HUDEP-2 (cell line): ENCODE data around the gene MMP14.
"Not testable (repeated sequence)": the region's sequence is repeated elsewhere in the genome, so short reads cannot be mapped to it uniquely, and the experiment has no call there.

Source experiments
- DNase-seq, 76 experiments: peaks; one replicate each; lab custom pipeline; 2025; ENCODE audit not compliant: unreplicated experiment in 76 of 76; lab: John Stamatoyannopoulos, UW

Gene MMP14

DNA sequence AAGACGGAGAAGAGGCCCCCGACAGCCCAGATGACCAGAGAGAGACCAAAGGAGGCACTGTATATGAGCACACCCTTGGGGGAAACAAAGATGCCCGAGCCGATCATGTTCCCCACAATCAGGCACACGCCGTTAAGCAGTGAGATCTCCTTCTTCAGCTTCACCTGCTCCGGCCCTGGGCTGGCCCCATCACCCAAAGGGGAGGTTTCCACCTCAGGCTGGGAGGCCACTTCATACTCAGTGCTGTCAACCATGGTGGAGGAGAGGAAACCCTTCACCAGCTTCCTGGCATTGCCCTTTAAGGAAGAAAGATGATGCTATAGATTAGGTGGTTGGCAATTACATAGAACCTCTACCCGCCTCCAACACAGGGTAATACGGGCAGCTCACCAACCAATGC lies 23.2 kb upstream of the MMP14 start:
- no peak for DNase-seq

- DNase-seq = no peak
Observed at GRCh38 chr14:22814373-22814772, 22.0 kb upstream of the MMP14 start.

GRCh38 chr14:22814941-22815713 lies 21.3 kb upstream of the MMP14 start, which contains the start of gene SLC7A7:
Gene SLC7A7, minus strand, starts transcription at chr14:22815435. Its CDS starts 2,037 bp downstream, at chr14:22813398.
- DNase-seq = no peak

GRCh38 chr14:22819151-22819988 lies 17.0 kb upstream of the MMP14 start:
- DNase-seq = no peak

- DNase-seq = no peak
Observed at GRCh38 chr14:22820731-22821130, 15.7 kb upstream of the MMP14 start.

DNA sequence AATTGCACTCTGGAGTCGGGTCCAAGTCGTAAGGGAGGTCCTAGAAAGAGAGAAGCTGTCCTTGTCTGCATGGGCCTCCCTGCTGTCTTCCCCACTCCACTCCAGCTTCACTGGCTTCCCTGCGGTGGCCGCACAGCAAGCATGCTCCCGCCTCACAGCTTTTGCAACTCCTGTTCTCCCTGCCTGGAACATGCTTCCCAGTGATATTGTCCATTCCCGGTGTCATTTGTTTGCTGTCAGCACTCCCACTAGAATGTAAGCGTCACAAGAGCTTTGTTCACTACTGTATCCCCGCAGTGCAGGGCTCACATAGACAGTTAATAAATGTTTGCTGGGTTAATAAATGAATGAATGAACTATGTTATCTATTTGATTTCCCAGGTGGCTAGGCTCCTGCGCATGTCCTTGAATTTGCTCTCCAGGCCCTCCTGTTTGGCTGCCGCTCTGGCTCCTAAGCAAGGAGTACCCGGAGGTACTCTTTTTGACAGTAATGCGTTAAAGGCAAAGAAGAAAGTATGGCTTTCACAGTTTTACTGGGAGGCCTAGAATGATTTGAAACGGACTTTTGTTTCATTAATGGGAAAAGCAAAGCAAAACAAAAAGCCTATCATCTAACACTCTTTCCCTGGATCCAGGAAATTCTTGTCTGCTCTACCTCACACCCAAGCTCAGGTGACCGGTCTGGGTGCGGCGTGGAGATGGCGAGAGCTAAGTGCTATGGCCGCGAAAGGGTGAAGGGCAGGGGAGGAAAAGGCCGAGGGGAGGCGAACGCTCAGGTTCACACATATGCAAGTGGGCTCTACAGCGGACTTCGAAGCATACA lies 15.0 kb upstream of the MMP14 start:
- DNase-seq = no peak

DNA sequence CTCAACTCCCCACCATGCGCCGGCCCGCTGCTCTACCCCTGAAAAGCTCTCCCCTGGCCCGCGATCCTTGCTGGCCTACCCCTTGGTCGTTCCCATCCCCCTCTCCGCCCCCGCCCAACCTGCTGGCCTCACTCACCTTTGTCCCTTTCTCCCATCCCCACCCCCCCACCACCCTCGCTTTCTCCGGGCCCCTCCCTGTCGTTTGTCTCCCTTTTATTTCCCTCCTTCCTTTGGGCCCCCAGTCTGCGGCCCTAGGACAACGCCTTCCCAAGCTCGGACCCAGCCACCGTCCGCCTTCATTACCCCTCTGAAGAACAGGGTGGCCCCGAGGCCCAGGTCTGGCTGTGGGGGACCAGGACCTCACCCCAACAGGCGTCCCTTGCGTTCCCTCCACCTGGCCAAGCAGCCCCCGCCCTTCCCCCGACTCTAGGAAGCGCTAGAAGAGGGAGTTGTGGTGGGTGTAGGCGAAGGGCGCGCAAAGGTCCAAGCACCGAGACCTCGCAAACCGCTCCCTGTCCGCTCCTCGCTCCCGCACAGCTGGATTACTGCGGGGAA lies 14.3 kb upstream of the MMP14 start:
- no peak for DNase-seq

DNA sequence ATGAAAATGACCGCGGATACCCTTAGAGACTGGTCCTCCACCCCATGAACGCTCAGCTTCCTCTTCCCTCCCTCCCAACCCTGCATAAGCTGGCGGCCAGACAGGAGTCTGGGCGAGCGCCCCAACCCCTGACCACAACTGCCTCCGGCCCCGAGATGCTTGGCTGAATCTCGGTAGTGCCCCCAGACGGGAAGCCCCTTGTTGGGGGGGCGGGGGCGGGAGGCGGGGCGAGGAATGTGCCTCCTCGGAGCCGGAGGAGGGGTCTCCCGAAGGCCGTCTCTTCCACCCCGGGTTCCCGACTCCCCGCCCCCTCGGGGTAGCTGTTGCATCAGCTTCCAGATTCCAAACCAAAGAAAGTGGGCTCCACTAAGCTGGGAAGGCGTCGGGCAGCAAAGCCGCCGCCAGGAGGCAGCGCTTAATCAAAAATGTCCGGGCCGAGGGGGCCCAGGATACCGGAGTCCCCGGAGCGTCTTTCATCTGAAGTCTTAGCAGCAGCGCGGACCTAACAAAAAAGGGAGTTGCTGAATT lies 13.8 kb upstream of the MMP14 start:
- DNase-seq = peak in 57 of 76 experiments; percentile 4 to 55 (median 32)

- DNase-seq = peak in 10 of 76 experiments; percentile 2 to 38 (median 16)
Observed at GRCh38 chr14:22824711-22825359, 11.6 kb upstream of the MMP14 start.

- not testable (repeated sequence) for DNase-seq
Observed at GRCh38 chr14:22829076-22829660, 7.2 kb upstream of the MMP14 start.

DNA sequence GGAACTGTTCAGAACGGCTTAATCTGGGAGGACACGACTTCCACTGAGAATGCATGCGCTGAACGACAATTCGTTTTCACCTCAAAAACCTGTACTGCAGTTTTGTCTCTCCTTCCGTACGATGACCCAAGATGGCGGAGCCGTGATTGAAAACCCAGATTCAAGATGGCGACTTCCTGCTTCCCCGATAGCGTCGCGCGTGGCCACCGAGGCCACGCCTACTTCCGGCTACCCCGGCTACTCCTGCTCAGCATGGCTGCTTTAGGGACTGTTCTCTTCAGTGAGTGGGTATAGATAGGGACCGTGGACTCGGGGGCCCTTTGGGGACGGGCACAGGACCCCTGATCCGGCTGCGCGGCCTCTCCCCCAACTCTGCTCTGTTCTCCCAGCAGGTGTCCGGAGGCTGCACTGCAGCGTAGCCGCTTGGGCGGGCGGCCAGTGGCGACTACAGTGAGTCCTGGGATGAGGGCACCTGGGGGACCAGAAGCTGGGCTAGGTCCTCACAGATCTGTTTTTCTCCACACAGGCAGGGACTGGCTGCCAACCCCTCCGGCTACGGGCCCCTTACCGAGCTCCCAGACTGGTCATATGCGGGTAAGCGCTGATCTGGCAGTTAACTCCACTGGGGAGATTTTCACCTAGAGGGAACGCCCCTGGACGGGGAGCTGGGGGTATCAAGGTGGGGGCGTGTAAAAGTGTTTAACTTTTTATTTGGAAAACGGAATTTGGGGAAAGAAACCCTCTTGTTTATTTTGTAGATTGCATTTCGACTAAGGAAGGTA lies 6.5 kb upstream of the MMP14 start, which contains the start of gene MRPL52:
MRPL52 (plus strand) TSS at position 227 of the 782 bp plus-strand sequence; CDS start at position 253, 26 bp downstream.
- DNase-seq = peak in 73 of 76 experiments; percentile 32 to 90 (median 81)

DNA sequence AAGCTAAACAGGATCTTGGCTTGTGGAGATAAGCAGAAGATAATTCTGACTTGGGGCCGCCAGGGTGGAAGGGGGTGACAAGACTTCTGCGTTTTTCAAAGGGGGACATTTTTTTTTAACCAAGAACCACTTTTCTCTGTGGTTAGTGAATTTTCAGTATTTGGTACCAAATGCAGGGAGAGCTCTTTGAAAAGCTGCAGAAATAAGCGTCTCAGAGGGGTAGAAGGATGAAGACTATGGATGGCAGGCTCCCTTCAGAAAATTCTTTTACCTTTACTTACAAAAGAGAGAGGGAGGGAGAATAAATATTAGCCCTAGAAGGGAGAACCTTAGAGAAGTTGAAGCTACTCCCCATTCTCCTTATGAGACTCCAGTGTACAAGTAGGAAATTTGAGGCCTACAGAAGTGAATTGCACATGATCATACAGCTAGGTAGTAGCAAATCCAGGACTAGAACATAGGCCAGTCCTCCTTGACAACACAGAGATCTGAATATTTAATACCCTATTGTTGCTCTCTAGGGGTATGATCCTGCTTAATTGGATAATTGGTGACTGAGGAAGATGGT lies 5.9 kb upstream of the MMP14 start:
- DNase-seq = peak in 3 of 76 experiments; percentile 20 to 33 (median 20)

- DNase-seq = no peak
Observed at GRCh38 chr14:22835505-22835904, 880 bp upstream of the MMP14 start.

- no peak for DNase-seq
Observed at GRCh38 chr14:22837114-22837749, 847 bp downstream of the MMP14 start.

GRCh38 chr14:22837750-22838538 lies 1.6 kb downstream of the MMP14 start:
- no peak for DNase-seq

DNA sequence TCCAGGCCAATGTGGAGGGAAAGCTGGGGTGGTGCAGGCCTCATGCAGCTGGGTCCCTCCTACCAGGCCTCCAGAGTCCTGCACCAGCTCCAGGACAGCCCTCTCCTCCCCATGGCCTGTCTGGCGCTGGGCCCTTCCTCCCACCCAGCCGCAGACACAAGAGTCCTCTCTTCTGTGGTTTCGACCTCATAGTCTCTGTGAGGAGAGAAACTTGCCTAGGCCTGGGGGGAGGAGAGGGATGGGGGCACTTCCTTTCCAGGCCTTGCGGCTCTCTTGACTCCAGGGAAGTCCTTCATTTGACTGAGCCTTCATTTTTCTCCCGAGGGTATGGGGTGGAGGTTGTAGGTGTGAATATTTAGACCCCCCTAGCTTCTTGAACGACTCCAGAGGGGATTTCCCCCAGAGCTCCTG lies 2.3 kb downstream of the MMP14 start:
- DNase-seq = no peak
